ENCODE measurements around the gene BCL11B. TPM values are rescaled to one million over a fixed set of nuclear protein-coding genes. Genes with fewer than 3 reads are reported as not detected.

The BCL11B gene
- total RNA-seq, 2 experiments from 2014 or later = 68.6 to 70.6 TPM

DNA sequence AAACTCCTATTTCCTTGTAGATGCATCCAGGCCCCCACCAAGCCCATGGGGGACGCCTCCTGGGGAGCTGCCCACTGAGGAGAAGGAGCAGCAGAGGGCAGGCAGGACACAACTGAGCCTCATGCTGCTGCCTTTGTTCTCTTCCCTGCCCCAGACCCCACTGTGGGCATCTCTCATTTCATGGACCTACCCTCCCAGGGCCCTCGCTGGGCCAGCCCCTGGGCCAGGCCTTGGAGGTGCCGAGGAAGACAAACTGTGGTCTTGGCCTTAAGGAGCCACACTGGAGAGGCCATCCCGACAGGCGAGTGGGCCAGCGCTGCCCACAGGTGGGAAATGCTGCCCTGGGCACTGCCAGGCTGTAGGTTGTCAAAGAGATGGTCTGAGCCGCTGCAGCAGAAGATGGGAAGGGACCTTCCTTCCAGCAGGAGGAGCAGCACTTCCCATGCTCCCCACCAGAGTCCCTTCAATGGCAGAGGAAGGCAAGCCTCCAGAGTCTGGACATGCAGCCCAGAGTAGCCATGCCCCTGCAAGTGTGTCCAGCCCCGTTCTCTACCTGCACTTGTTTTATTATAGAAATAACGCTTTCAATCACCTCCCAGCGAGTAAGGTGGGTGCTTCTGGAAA lies 147.4 kb downstream of the BCL11B start:
- no peak overlapping the region for H3K27ac Mint-ChIP-seq
- POLR2A ChIA-PET = no interaction called here
- no peaks in the 10 kb centered on the region for H3K27me3 Mint-ChIP-seq (ENCODE audit: low read depth)

DNA sequence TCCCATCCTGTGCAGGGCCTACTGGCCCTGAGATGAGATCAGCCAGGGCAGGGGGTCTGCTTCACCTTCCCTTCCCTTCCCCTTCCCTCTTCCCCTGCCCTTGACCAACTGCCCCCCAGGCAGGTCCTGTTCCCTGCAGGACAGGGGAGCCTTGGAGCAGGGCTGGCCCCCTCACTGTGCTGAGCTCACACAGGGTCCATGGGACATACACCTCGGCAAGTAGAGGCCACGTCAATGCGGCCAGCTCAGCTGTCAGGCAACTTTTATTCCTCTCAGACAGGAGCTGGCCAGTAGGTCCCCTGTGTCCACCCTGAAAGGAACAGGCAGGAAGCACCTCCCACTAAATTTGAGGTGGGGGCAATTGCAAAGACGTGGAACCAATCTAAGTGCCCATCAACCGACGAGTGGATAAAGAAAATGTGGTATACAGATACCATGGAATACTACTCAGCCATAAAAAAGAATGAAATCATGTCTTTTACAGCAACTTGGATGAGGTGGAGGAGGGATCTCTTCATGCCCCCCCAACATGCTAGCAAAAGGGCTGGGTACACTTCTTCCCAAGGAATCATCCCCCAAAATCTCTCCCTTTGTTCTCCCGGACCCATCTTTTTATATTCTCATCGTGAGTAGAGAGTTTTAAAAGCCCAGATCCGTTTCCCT lies 148.7 kb downstream of the BCL11B start:
- ChIA-PET CTCF (interaction anchor here (0.6 kb wide), 1 partner anchor 1221 kb away, joined by 3 read pairs; no protein-coding TSS in a partner anchor), POLR2A (no interaction called here)
- peaks cover 3% of the 10 kb centered on the region for H3K27me3 Mint-ChIP-seq (ENCODE audit: low read depth)
- H3K36me3 Mint-ChIP-seq (ENCODE audit: low read depth) = no peaks in the 10 kb centered on the region
- ATAC-seq = no peak
- peaks cover 11% of the 10 kb centered on the region for H3K4me1 Mint-ChIP-seq (ENCODE audit: low read depth)
- no peak for DNase-seq
- H3K4me3 Mint-ChIP-seq = no peak overlapping the region
- H3K27ac Mint-ChIP-seq = no peak overlapping the region
- H3K9me3 Mint-ChIP-seq (ENCODE audit: insufficient read depth) = no peaks in the 10 kb centered on the region

More for the DNA sequence above, 147.4 kb downstream of the BCL11B start:
- DNase-seq = no peak
- H3K4me1 Mint-ChIP-seq (ENCODE audit: low read depth) = peaks cover 13% of the 10 kb centered on the region
- H3K9me3 Mint-ChIP-seq (ENCODE audit: insufficient read depth) = no peaks in the 10 kb centered on the region
- ATAC-seq = no peak
- CTCF ChIA-PET = no interaction called here
- H3K4me3 Mint-ChIP-seq = no peak overlapping the region
- no peaks in the 10 kb centered on the region for H3K36me3 Mint-ChIP-seq (ENCODE audit: low read depth)

DNA sequence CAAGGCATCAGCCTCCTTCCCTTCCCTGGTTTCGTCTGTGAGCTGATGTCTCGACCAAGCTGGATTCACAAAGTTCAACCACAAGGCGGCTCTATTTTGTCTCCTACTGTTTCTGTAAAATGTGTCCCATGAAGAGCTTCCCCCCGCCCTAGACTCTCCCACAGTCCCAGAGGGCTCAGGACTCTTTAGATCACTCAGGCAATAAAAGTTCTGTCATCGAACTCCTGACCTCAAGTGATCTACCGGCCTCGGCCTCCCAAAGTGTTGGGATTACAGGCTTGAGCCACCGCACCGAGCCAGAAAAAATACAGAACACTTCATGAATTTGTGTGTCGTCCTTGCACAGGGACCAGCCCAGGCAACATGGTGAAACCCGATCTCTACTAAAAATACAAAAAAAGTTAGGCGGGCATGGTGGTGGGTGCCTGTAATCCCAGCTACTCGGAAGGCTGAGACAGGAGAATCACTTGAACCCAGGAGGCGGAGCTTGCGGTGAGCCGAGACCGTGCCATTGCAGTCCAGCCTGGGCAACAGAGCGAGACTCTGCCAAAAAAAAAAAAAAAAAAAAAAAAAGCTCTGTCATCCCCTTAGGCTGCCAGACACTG lies 149.4 kb downstream of the BCL11B start:
- H3K9me3 Mint-ChIP-seq (ENCODE audit: insufficient read depth) = no peaks in the 10 kb centered on the region
- no peak for DNase-seq
- H3K4me1 Mint-ChIP-seq (ENCODE audit: low read depth) = peaks cover 12% of the 10 kb centered on the region
- H3K27me3 Mint-ChIP-seq (ENCODE audit: low read depth) = peaks cover 7% of the 10 kb centered on the region
- ATAC-seq = no peak
- H3K27ac Mint-ChIP-seq = no peak overlapping the region
- H3K4me3 Mint-ChIP-seq = no peak overlapping the region
- no peaks in the 10 kb centered on the region for H3K36me3 Mint-ChIP-seq (ENCODE audit: low read depth)
- POLR2A ChIA-PET = no interaction called here
- CTCF ChIA-PET = no interaction called here

DNA sequence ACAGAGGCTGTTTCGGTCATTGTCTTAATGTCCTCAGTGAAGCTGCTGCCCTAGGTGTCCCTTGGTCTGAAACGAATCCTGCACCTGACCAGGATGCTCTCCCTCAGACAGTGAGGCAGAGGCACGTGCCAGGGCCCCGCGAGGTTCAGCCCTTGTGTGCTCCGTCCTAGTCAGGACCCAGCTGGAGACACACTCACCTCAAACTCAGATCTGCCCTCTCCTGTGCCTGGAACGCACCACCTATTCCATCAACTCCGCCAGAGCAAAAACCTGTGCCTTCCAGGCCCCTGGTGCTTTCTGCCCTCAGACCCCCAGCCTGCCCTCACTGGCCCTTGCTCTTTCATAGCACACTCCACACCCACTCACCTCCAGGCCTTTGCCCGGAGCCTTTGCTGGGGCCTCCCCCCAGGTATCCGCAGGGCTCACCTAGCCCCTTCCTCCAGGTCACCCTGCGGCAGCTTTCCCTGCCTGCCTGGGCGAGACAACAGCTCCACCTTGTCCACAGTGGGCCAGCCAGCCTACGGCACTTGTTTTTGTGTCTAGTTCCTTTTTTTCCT lies 150.6 kb downstream of the BCL11B start:
- no peak overlapping the region for H3K27ac Mint-ChIP-seq
- no peaks in the 10 kb centered on the region for H3K9me3 Mint-ChIP-seq (ENCODE audit: insufficient read depth)
- CTCF ChIA-PET = no interaction called here
- H3K27me3 Mint-ChIP-seq (ENCODE audit: low read depth) = peaks cover 9% of the 10 kb centered on the region
- no peak for DNase-seq
- H3K4me1 Mint-ChIP-seq (ENCODE audit: low read depth) = peaks cover 12% of the 10 kb centered on the region
- POLR2A ChIA-PET = no interaction called here
- no peak for ATAC-seq
- H3K4me3 Mint-ChIP-seq = no peak overlapping the region
- no peaks in the 10 kb centered on the region for H3K36me3 Mint-ChIP-seq (ENCODE audit: low read depth)

DNA sequence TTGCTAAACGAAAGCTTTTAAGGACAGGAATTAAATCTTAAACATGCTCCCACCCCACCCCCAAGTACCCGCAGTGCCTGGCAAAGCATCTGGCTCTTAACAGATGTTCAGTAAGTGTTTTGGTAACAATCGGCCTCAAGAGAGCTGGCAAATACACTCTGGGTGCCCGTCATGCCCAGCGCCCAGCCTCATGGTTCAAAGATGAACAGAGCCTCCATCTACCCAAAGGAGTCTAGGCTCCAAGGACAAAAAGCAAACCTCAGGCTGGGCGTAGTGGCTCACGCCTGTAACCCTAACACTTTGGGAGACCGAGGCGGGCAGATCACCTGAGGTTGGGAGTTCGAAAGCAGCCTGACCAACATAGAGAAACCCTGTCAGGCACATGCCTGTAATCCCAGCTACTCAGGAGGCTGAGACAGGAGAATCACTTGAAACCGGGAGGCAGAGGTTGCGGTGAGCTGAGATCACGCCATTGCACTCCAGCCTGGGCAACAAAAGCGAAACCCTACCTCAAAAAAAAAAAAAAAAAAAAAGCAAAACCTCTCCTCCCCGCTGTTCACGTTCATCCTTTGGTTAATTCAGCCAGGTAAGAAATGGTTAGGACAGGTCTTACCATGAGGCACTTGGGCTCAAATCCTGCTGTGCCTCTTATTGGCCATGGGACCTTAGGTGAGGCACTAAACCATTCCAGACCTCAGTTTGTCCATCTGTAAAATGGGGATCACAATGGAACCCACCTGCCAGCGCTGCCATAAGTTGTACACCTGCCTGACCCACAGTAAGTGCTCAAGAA lies 151.3 kb downstream of the BCL11B start:
- no peak overlapping the region for H3K27ac Mint-ChIP-seq

DNA sequence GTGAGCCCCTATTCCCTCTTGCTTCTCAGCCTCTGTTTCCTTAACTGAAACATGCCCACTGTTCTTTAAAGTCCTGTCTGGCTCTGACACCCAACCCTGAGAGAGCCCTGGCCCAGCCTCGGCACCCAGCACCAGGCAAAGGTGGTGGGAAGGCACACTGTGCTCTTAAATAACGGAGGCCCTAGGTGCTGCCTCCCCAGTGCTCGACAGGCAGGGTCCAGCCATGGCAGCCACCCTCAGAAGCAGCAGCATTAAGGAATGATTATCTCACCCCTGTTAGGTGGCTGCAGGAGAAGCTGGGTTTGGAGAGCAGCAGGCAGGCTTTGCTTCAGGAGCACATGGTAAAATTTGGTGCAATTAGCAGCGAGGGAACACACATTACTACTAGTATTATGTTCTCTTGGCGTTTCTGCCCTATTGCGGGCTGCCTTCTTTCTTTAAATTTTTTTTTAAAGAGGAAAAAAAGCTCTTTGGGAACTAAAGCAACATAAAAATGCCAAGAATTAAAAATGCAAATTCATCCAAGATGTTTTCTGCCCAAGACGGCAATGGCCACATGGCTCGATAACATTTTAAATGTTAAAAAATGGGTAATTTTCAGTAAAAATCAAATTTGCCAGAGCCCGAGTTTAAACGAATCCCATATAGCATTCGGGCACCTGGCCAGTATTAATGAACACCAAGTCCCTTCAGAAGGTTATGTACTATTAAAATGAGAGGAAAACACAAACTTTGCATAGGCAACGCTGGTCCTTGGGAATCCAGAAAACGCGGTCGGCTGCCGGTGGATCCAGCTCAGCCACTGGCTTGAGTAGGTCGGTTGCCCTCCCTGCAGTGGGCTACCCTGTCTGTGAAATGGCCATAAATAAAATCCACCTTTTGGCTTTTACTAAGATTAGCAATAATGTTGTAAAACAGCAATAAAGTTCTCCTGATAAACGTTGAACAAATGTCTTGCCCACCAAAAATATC lies 152.2 kb downstream of the BCL11B start:
- ATAC-seq = no peak
- H3K27ac Mint-ChIP-seq = no peak overlapping the region
- H3K4me1 Mint-ChIP-seq (ENCODE audit: low read depth) = peaks cover 8% of the 10 kb centered on the region
- no peak for DNase-seq
- H3K27me3 Mint-ChIP-seq (ENCODE audit: low read depth) = peaks cover 9% of the 10 kb centered on the region
- no peak overlapping the region for H3K4me3 Mint-ChIP-seq
- POLR2A ChIA-PET = no interaction called here
- CTCF ChIA-PET = no interaction called here
- no peaks in the 10 kb centered on the region for H3K36me3 Mint-ChIP-seq (ENCODE audit: low read depth)
- H3K9me3 Mint-ChIP-seq (ENCODE audit: insufficient read depth) = no peaks in the 10 kb centered on the region

More for the DNA sequence above, 151.3 kb downstream of the BCL11B start:
- Mint-ChIP-seq H3K4me3 (no peak overlapping the region), H3K36me3 (ENCODE audit: low read depth) (no peaks in the 10 kb centered on the region), H3K4me1 (ENCODE audit: low read depth) (peaks cover 12% of the 10 kb centered on the region), H3K27me3 (ENCODE audit: low read depth) (peaks cover 9% of the 10 kb centered on the region), H3K9me3 (ENCODE audit: insufficient read depth) (no peaks in the 10 kb centered on the region)
- POLR2A ChIA-PET = no interaction called here
- DNase-seq = no peak
- CTCF ChIA-PET = no interaction called here
- ATAC-seq = no peak

Other genes starting within 250 kb of the BCL11B start
- 10 to 100 TPM; 65.2 to 66.0 TPM for gene SETD3, start 208.7 kb upstream of the BCL11B start, total RNA-seq
- 10 to 100 TPM; 81.0 to 81.2 TPM for gene CCNK, start 209.2 kb upstream of the BCL11B start, total RNA-seq